K562 (cell line): ENCODE results near the gene SLC16A4. TPM values are rescaled to one million over a fixed set of nuclear protein-coding genes. Genes with fewer than 3 reads are reported as not detected.

Experiments
- ATF1 ChIP-seq, 2 experiments: fragments of 450-650 bp in 1 of 2; IDR thresholded peaks; 2 replicates each; pipeline ENCODE4 v1.6.1; 2016; ENCODE audit warnings: missing compliant biosample characterization in 1 of 2, missing genetic modification characterization in 1 of 2
- CREB3L1 ChIP-seq: fragments of 450-650 bp; IDR thresholded peaks from 2 replicates; pipeline ENCODE4 v1.6.1; 2014; ENCODE audit warnings: low read depth, mild to moderate bottlenecking, moderate library complexity, borderline replicate concordance
- GATA2 ChIP-seq: sonication (generic); formaldehyde crosslinking; IDR thresholded peaks from 2 replicates; pipeline ENCODE4 v1.4.0; 2020; ENCODE audit warnings: mild to moderate bottlenecking, missing genetic modification reagents
- ILF3 ChIP-seq: fragments of 450-650 bp; IDR thresholded peaks from 2 replicates; pipeline ENCODE4 v1.6.1; 2018; ENCODE audit warnings: antibody characterized with exemption, mild to moderate bottlenecking, moderate library complexity, borderline replicate concordance
- REST ChIP-seq, 2 experiments: fragments of 450-650 bp; formaldehyde crosslinking in 1 of 2; IDR thresholded peaks; 2 replicates each; pipeline versions ENCODE4 v1.4.0 to v1.6.1; 2014 to 2020; ENCODE audit warnings: mild to moderate bottlenecking in 2 of 2, borderline replicate concordance in 1 of 2, low read depth in 1 of 2
- SREBF1 ChIP-seq: fragments of 150-350 bp; IDR thresholded peaks from 2 replicates; pipeline ENCODE4 v1.6.1; 2014; ENCODE audit warnings: antibody characterized with exemption, low read depth, low read length, borderline replicate concordance
- polyA plus RNA-seq, 8 experiments: library from polyadenylated mRNA; depleted of rRNA in 4 of 8; stranded (reverse) in 5 of 8; unstranded in 3 of 8; fragments of >200 nt; fragmentation: Nextera tagmentation in 2 of 8; fragmentation: Illumina TruSeq in 1 of 8; extraction: Ambion mirVana in 2 of 8; extraction: Trizol in 1 of 8; gene quantifications; 2 replicates each; pipeline versions ENCODE4 v1.2.1 to v1.2.3, GENCODE V29; 2011 to 2014; ENCODE audit warnings: inconsistent platforms in 1 of 8, missing spikeins in 1 of 8
- total RNA-seq, 7 experiments: library from RNA; depleted of rRNA in 6 of 7; stranded (reverse); fragments of >200 nt in 6 of 7; fragmentation: Illumina TruSeq in 2 of 7; extraction: Trizol in 2 of 7; gene quantifications; 2 replicates each; pipeline versions ENCODE4 v1.2.1 to v1.2.3, GENCODE V29; 2011 to 2021; ENCODE audit warnings: low replicate concordance in 1 of 7
- TF ChIP-seq, protein P1 (sequence below): fragments of 150-350 bp; IDR thresholded peaks from 2 replicates; pipeline ENCODE4 v1.6.1; 2014; ENCODE audit warnings: low read depth, mild to moderate bottlenecking, low read length, borderline replicate concordance
- TF ChIP-seq, protein P2 (sequence below): fragments of 450-650 bp; formaldehyde crosslinking; IDR thresholded peaks from 2 replicates; pipeline ENCODE4 v1.4.0; 2020; ENCODE audit warnings: mild to moderate bottlenecking, mixed read lengths

Gene SLC16A4
- total and polyA plus RNA-seq, 9 of the 15 experiments (the other 6 are each of a cell fraction or from before 2014, with no cell fraction given): 0.04 to 0.31 (median 0.18) TPM; not detected in 1

GRCh38 chr1:110338886-110339406, 51.9 kb downstream of the SLC16A4 start, which contains the start of gene RBM15 (continued):
- peak; percentile 96 for TF ChIP-seq REST (IDR thresholded peaks at IDR 0.05; ENCODE audit: borderline replicate concordance)
- no peak for TF ChIP-seq REST (CRISPR knock-in tag; IDR thresholded peaks at IDR 0.05; ENCODE audit: low read depth)
- TF ChIP-seq GATA2 (CRISPR knock-in tag): peak; percentile 85
- TF ChIP-seq ILF3: peak; percentile 10; the same call in 1 of the 2 replicates
- TF ChIP-seq ATF1 (CRISPR knock-in tag; IDR thresholded peaks at IDR 0.05): no peak
- peak; percentile 86 for TF ChIP-seq ATF1 (tag; IDR thresholded peaks at IDR 0.05)
- TF ChIP-seq, protein P1, sequence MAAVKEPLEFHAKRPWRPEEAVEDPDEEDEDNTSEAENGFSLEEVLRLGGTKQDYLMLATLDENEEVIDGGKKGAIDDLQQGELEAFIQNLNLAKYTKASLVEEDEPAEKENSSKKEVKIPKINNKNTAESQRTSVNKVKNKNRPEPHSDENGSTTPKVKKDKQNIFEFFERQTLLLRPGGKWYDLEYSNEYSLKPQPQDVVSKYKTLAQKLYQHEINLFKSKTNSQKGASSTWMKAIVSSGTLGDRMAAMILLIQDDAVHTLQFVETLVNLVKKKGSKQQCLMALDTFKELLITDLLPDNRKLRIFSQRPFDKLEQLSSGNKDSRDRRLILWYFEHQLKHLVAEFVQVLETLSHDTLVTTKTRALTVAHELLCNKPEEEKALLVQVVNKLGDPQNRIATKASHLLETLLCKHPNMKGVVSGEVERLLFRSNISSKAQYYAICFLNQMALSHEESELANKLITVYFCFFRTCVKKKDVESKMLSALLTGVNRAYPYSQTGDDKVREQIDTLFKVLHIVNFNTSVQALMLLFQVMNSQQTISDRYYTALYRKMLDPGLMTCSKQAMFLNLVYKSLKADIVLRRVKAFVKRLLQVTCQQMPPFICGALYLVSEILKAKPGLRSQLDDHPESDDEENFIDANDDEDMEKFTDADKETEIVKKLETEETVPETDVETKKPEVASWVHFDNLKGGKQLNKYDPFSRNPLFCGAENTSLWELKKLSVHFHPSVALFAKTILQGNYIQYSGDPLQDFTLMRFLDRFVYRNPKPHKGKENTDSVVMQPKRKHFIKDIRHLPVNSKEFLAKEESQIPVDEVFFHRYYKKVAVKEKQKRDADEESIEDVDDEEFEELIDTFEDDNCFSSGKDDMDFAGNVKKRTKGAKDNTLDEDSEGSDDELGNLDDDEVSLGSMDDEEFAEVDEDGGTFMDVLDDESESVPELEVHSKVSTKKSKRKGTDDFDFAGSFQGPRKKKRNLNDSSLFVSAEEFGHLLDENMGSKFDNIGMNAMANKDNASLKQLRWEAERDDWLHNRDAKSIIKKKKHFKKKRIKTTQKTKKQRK: peak; percentile 89
- TF ChIP-seq SREBF1: peak; percentile 30; the same call in 1 of the 2 replicates
- TF ChIP-seq, protein P2, sequence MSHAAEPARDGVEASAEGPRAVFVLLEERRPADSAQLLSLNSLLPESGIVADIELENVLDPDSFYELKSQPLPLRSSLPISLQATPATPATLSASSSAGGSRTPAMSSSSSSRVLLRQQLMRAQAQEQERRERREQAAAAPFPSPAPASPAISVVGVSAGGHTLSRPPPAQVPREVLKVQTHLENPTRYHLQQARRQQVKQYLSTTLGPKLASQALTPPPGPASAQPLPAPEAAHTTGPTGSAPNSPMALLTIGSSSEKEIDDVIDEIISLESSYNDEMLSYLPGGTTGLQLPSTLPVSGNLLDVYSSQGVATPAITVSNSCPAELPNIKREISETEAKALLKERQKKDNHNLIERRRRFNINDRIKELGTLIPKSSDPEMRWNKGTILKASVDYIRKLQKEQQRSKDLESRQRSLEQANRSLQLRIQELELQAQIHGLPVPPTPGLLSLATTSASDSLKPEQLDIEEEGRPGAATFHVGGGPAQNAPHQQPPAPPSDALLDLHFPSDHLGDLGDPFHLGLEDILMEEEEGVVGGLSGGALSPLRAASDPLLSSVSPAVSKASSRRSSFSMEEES (CRISPR knock-in tag): peak; percentile 100
- peak; percentile 92 for TF ChIP-seq CREB3L1
